GM18502 (cell line): ENCODE data around the gene FBXW9.
"Not testable (repeated sequence)": the region's sequence is repeated elsewhere in the genome, so short reads cannot be mapped to it uniquely, and the experiment has no call there.

ENCODE experiments used
- ATAC-seq: cut with Tn5 transposase; IDR thresholded peaks from one replicate; pipeline ENCODE4 v1.9.1; 2021; ENCODE audit warnings: mild to moderate bottlenecking; ENCODE audit not compliant: unreplicated experiment, poor library complexity

FBXW9 gene

GRCh38 chr19:12687496-12688196 is 8.8 kb downstream of the FBXW9 start, which contains the start of gene GNG14:
Gene GNG14, plus strand, starts transcription at chr19:12687998. Its CDS starts 51 bp downstream, at chr19:12688049.
- no peak for ATAC-seq

- no peak for ATAC-seq
These were observed 10.6 kb downstream of the FBXW9 start for GRCh38 chr19:12685831-12686230.

- ATAC-seq, result peak; percentile 75
These were observed 15.1 kb downstream of the FBXW9 start, which contains the start of gene DHPS for GRCh38 chr19:12681074-12681987. Gene DHPS, minus strand, starts transcription at chr19:12681880. Its CDS starts 114 bp downstream, at chr19:12681766.

- no peak for ATAC-seq
These were observed 16.4 kb downstream of the FBXW9 start for GRCh38 chr19:12680034-12680433.

GRCh38 chr19:12678039-12678438 is 18.4 kb downstream of the FBXW9 start:
- ATAC-seq, result not testable (repeated sequence)

- ATAC-seq, result no peak
These were observed 19.5 kb downstream of the FBXW9 start for GRCh38 chr19:12676928-12677327.

GRCh38 chr19:12676384-12676792 is 20.0 kb downstream of the FBXW9 start:
- ATAC-seq, result no peak

GRCh38 chr19:12675940-12676339 is 20.5 kb downstream of the FBXW9 start:
- no peak for ATAC-seq

GRCh38 chr19:12675399-12675798 is 21.0 kb downstream of the FBXW9 start:
- no peak for ATAC-seq

GRCh38 chr19:12672744-12673143 is 23.7 kb downstream of the FBXW9 start:
- no peak for ATAC-seq

- no peak for ATAC-seq
These were observed 26.1 kb downstream of the FBXW9 start for GRCh38 chr19:12670159-12670928.

GRCh38 chr19:12669270-12670158 is 26.9 kb downstream of the FBXW9 start:
- peak; percentile 43 for ATAC-seq

- ATAC-seq, result peak; percentile 7
These were observed 27.5 kb downstream of the FBXW9 start for GRCh38 chr19:12668932-12669269.

GRCh38 chr19:12668346-12668745 is 28.1 kb downstream of the FBXW9 start:
- no peak for ATAC-seq

GRCh38 chr19:12667731-12668302 is 28.6 kb downstream of the FBXW9 start:
- no peak for ATAC-seq

GRCh38 chr19:12666265-12667048 is 30.0 kb downstream of the FBXW9 start, which contains the start of the genes MAN2B1 and WDR83:
Gene MAN2B1, minus strand, starts transcription at chr19:12666742. Its CDS starts 41 bp downstream, at chr19:12666701.
Gene WDR83, plus strand, starts transcription at chr19:12666807. Its CDS starts 2,984 bp downstream, at chr19:12669791.
- ATAC-seq, result peak; percentile 54

GRCh38 chr19:12665671-12666264 is 30.7 kb downstream of the FBXW9 start:
- no peak for ATAC-seq

- no peak for ATAC-seq
These were observed 31.2 kb downstream of the FBXW9 start for GRCh38 chr19:12665281-12665573.
